CD4-positive, alpha-beta T cell (primary cell): ENCODE results near the gene NKX3-2. TPM values are rescaled to one million over a fixed set of nuclear protein-coding genes. Genes with fewer than 3 reads are reported as not detected.

ENCODE experiments used
- ATAC-seq: fragments of 200-7000 bp; cut with Tn5 transposase; one replicate; pipeline ENCODE4 v1.10.0; 2022; ENCODE audit warnings: mild to moderate bottlenecking; ENCODE audit not compliant: poor library complexity
- CTCF ChIA-PET: fragments of 350-600 bp; sonication (Branson Sonifier 250); formaldehyde crosslinking; loops from one replicate; lab custom pipeline; 2021; ENCODE audit warnings: antibody characterized with exemption, inconsistent platforms; lab: Charles Lee
- POLR2A ChIA-PET: fragments of 350-600 bp; sonication (Branson Sonifier 250); formaldehyde crosslinking; loops from one replicate; lab custom pipeline; 2021; ENCODE audit warnings: antibody characterized with exemption, inconsistent platforms; lab: Charles Lee
- DNase-seq, 14 experiments: peaks; one replicate each; pipeline ENCODE4 v3.0.0-alpha.2; 2013 to 2020; ENCODE audit warnings: mixed read lengths in 2 of 14
- H3K27ac ChIP-seq, 2 donors: one replicate each; pipeline versions ENCODE4 v1.5.1 to v1.7.0; 2013; ENCODE audit warnings: low read length in 2 of 2, low read depth in 1 of 2, mild to moderate bottlenecking in 1 of 2
- H3K27me3 ChIP-seq, 2 experiments: 1 replicate in 1 of 2; 2 replicates in 1 of 2; pipeline versions ENCODE4 v1.6.1 to v1.7.0; 2013; ENCODE audit warnings: low read length in 2 of 2, control low read depth in 1 of 2, mild to moderate bottlenecking in 1 of 2, moderate library complexity in 1 of 2; ENCODE audit not compliant: insufficient read depth in 2 of 2, control insufficient read depth in 1 of 2
- H3K36me3 ChIP-seq: one replicate; pipeline ENCODE4 v1.6.1; 2013; ENCODE audit warnings: low read length, control low read depth; ENCODE audit not compliant: insufficient read depth
- H3K4me1 ChIP-seq: one replicate; pipeline ENCODE4 v1.6.1; 2013; ENCODE audit warnings: low read length, control low read depth; ENCODE audit not compliant: insufficient read depth
- H3K4me3 ChIP-seq: one replicate; pipeline ENCODE4 v1.5.1; 2013; ENCODE audit warnings: mild to moderate bottlenecking, low read length, moderate library complexity
- H3K9me3 ChIP-seq, 2 experiments: 1 replicate in 1 of 2; 2 replicates in 1 of 2; pipeline versions ENCODE4 v1.6.1 to v1.7.0; 2013; ENCODE audit warnings: low read length in 2 of 2, mild to moderate bottlenecking in 2 of 2, control low read depth in 1 of 2, moderate library complexity in 1 of 2; ENCODE audit not compliant: control insufficient read depth in 1 of 2, insufficient read depth in 1 of 2
- H3K27ac Mint-ChIP-seq: one replicate; pipeline ENCODE4 v1.8.0; 2020; ENCODE audit warnings: mixed read lengths
- H3K27me3 Mint-ChIP-seq: one replicate; pipeline ENCODE4 v1.8.0; 2021; ENCODE audit warnings: mixed read lengths
- H3K36me3 Mint-ChIP-seq: one replicate; pipeline ENCODE4 v1.8.0; 2021; ENCODE audit warnings: low read depth, mixed read lengths
- H3K4me1 Mint-ChIP-seq: one replicate; pipeline ENCODE4 v1.8.0; 2021; ENCODE audit warnings: low read depth, mixed read lengths
- H3K4me3 Mint-ChIP-seq: one replicate; pipeline ENCODE4 v1.8.0; 2020; ENCODE audit warnings: mild to moderate bottlenecking, mixed read lengths
- H3K9me3 Mint-ChIP-seq: one replicate; pipeline ENCODE4 v1.8.0; 2020; ENCODE audit warnings: mixed read lengths
- intact Hi-C, 2 experiments: fragments of 100-400 bp; cut with DNase I in 1 of 2; cut with micrococcal nuclease in 1 of 2; formaldehyde crosslinking; loops; one replicate each; pipeline versions ENCODE4 v1.15.1 to v1.9.0; 2023 to 2025; cut with DNase I, micrococcal nuclease
- total RNA-seq, 174 experiments: library from RNA in 2 of 174; stranded (reverse) in 2 of 174; gene quantifications; one replicate each; pipeline ENCODE4 v1.2.3 and lab custom pipeline; 2021 to 2026
- TF ChIP-seq, protein P1 (sequence below): fragments of 200-600 bp; IDR thresholded peaks from one replicate; pipeline ENCODE4 v1.8.0; 2022; ENCODE audit warnings: antibody characterized with exemption, mild to moderate bottlenecking

Gene NKX3-2
- total RNA-seq, 2 experiments from 2014 or later: not detected

DNA sequence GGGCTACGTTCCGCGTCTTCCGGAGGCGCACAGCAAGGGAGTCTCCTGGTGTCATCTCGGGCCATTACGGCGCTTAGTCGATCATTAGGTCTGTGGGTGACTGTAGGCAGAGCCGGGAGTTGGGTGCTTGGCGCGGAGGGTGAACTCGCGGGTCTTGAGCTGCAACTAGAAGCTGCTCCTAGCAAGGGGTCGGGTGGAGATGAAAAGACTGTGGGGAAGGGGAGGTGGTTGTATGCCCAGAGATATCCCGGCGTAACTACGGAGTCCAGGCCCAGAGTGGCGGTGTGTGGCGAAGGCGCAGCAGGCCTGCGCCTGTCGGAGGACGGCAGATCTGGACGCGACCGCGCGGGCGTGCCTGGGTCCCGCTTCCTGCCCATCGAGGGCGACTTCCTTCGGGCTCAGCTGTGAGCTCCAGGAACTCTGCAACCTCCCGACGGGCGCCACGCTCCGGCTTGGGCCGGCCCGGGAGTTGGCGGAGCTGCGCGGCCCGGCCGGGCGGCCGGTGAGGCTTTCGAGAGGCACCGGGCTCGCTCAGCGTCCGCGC lies 2.7 kb upstream of the NKX3-2 start:
- POLR2A ChIA-PET: no interaction called here
- ATAC-seq: peak; percentile 3
- CTCF ChIA-PET: no interaction called here

GRCh38 chr4:13546142-13546940 lies 2.0 kb upstream of the NKX3-2 start:
- no peaks in the 10 kb centered on the region for H3K36me3 Mint-ChIP-seq
- intact Hi-C loops: loop anchor here (5.0 to 10.0 kb wide), 2 partner anchors 62 to 694 kb away; partner anchors contain the start of gene RAB28 (in 1 of the 2)
- POLR2A ChIA-PET: no interaction called here
- H3K27ac ChIP-seq: no peak overlapping the region
- no peak for DNase-seq
- H3K4me3 Mint-ChIP-seq: peak overlapping the region; percentile 76
- no peak overlapping the region for H3K27ac Mint-ChIP-seq
- CTCF ChIA-PET: no interaction called here
- no peaks in the 10 kb centered on the region for H3K36me3 ChIP-seq
- TF ChIP-seq, protein P1, sequence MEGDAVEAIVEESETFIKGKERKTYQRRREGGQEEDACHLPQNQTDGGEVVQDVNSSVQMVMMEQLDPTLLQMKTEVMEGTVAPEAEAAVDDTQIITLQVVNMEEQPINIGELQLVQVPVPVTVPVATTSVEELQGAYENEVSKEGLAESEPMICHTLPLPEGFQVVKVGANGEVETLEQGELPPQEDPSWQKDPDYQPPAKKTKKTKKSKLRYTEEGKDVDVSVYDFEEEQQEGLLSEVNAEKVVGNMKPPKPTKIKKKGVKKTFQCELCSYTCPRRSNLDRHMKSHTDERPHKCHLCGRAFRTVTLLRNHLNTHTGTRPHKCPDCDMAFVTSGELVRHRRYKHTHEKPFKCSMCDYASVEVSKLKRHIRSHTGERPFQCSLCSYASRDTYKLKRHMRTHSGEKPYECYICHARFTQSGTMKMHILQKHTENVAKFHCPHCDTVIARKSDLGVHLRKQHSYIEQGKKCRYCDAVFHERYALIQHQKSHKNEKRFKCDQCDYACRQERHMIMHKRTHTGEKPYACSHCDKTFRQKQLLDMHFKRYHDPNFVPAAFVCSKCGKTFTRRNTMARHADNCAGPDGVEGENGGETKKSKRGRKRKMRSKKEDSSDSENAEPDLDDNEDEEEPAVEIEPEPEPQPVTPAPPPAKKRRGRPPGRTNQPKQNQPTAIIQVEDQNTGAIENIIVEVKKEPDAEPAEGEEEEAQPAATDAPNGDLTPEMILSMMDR: no peak
- H3K4me1 Mint-ChIP-seq: peaks cover 48% of the 10 kb centered on the region
- H3K9me3 Mint-ChIP-seq: no peaks in the 10 kb centered on the region
- H3K4me1 ChIP-seq: peaks cover 59% of the 10 kb centered on the region
- peaks cover 11 to 42% of the 10 kb centered on the region in 2 experiments for H3K9me3 ChIP-seq
- ATAC-seq: no peak
- H3K4me3 ChIP-seq: peak overlapping the region; percentile 12
- H3K27me3 Mint-ChIP-seq: peaks cover 78% of the 10 kb centered on the region
- H3K27me3 ChIP-seq: peaks cover 68 to 89% of the 10 kb centered on the region in 2 experiments

More for the DNA sequence above, 2.7 kb upstream of the NKX3-2 start:
- Histone ChIP-seq H3K36me3 (no peaks in the 10 kb centered on the region), H3K9me3 (peaks cover 11 to 35% of the 10 kb centered on the region in 2 experiments), H3K27me3 (peaks cover 61 to 83% of the 10 kb centered on the region in 2 experiments), H3K27ac (no peak overlapping the region), H3K4me3 (peak overlapping the region; percentile 40), H3K4me1 (peaks cover 53% of the 10 kb centered on the region)
- Mint-ChIP-seq H3K4me1 (peaks cover 41% of the 10 kb centered on the region), H3K36me3 (no peaks in the 10 kb centered on the region), H3K27me3 (peaks cover 78% of the 10 kb centered on the region), H3K4me3 (peak overlapping the region; percentile 76), H3K9me3 (no peaks in the 10 kb centered on the region), H3K27ac (no peak overlapping the region)
- intact Hi-C loops: loop anchor here (5.0 to 10.0 kb wide), 2 partner anchors 62 to 695 kb away; partner anchors contain the start of gene RAB28 (in 1 of the 2)
- TF ChIP-seq, protein P1: no peak
- DNase-seq: peak in 3 of 14 experiments; percentile 22 to 46 (median 26)

DNA sequence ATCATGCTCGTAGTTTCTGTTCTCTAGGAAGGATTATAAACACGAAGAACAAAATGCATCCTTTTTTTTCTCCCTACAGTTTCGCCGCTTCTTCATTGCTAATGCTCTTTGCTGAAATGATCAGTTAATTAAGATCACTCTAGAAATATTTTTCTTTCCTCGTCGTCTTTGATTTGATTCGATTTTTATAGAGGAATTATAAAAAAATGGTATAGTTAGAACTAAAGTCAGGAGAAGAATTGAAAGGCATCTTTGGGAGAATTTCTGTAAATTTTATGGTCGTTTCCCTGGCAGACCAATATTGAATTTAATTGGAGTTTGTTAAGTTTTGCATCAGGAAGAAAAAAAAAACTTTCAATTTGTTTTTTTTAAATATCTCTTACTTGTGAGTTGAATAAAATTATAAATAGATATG lies 1.1 kb upstream of the NKX3-2 start:
- H3K9me3 Mint-ChIP-seq: no peaks in the 10 kb centered on the region
- H3K36me3 Mint-ChIP-seq: no peaks in the 10 kb centered on the region
- no peak overlapping the region for H3K27ac ChIP-seq
- ChIA-PET POLR2A (no interaction called here), CTCF (no interaction called here)
- TF ChIP-seq, protein P1: no peak
- peak overlapping the region; percentile 72 for H3K4me3 Mint-ChIP-seq
- H3K4me3 ChIP-seq: no peak overlapping the region
- peaks cover 57% of the 10 kb centered on the region for H3K4me1 Mint-ChIP-seq
- peaks cover 75 to 94% of the 10 kb centered on the region in 2 experiments for H3K27me3 ChIP-seq
- no peak overlapping the region for H3K27ac Mint-ChIP-seq
- no peaks in the 10 kb centered on the region for H3K36me3 ChIP-seq
- intact Hi-C loops: loop anchor here (5.0 to 10.0 kb wide), 2 partner anchors 61 to 693 kb away; partner anchors contain the start of gene RAB28 (in 1 of the 2)
- ATAC-seq (no peak), DNase-seq (no peak)
- peaks cover 78% of the 10 kb centered on the region for H3K27me3 Mint-ChIP-seq
- H3K9me3 ChIP-seq: peaks cover 12 to 51% of the 10 kb centered on the region in 2 experiments
- peaks cover 68% of the 10 kb centered on the region for H3K4me1 ChIP-seq
